HG02588 (cell line): ENCODE results near the gene CDCP2.
"Not testable (repeated sequence)": the region's sequence is repeated elsewhere in the genome, so short reads cannot be mapped to it uniquely, and the experiment has no call there.

Experiments used
- ATAC-seq: cut with Tn5 transposase; IDR thresholded peaks from one replicate; pipeline ENCODE4 v1.9.1; 2021; ENCODE audit warnings: mild to moderate bottlenecking, moderate library complexity; ENCODE audit not compliant: unreplicated experiment

Gene CDCP2

DNA sequence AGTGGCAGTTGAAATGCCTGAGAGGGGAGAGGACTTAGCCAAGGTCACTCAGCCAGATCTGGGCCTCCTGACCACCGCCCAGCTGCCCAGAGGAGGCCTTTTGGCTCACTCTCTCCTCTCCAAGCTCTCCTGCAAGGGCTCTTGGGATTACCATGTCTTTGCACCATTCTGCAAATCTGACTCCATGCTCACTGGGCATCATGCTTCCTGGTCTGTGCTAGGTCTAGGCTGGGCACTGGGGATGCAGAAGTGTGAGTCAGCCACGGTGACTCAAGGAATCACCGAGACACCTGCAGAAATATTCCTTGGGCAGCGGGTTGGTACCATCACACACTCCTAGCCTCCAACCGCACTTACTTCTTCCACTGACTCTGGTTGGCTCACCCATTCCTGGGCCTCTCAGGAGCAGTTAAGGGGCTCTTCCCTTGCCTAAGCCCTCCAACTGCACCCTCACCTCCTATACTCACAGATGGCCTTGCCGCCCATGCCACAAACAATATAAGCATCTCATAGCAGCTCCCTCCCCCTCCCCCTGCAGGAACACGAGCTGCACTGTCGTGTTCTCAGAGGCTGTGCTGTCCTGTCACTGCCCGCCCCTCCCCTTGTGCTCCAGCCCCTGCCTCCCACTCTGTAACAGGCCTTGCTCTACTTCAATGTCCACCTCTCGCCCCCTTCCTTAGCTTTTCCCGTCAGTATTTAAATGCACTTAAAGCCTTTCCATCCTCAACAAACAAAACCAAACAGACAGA is 34.8 kb downstream of the CDCP2 start:
- ATAC-seq: no peak

DNA sequence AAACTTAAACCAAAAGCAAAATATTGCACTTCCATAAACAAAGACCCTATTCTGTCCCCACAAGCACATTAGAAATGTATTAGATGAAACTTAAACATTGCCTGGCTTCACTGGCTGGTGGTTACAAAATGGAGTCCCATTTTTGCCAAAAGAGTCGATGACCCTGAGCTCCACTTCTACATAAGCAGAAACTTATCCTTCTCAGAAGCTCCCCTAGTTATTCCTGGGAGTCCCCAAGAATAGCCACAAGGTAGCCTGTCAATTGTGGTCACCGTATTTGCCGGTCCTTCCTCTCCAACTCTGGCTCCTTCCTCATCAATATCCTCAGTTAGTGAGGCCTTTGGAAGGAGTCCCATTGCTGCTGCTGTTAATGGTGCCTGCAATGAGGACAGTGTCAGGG is 37.3 kb downstream of the CDCP2 start:
- ATAC-seq: no peak

- no peak for ATAC-seq
Measured at GRCh38 chr1:54114955-54115354, 37.8 kb downstream of the CDCP2 start.

GRCh38 chr1:54114001-54114400 is 38.8 kb downstream of the CDCP2 start:
- no peak for ATAC-seq

GRCh38 chr1:54112705-54113368 is 40.0 kb downstream of the CDCP2 start:
- ATAC-seq: no peak

- no peak for ATAC-seq
Measured at GRCh38 chr1:54112027-54112426, 40.8 kb downstream of the CDCP2 start.

DNA sequence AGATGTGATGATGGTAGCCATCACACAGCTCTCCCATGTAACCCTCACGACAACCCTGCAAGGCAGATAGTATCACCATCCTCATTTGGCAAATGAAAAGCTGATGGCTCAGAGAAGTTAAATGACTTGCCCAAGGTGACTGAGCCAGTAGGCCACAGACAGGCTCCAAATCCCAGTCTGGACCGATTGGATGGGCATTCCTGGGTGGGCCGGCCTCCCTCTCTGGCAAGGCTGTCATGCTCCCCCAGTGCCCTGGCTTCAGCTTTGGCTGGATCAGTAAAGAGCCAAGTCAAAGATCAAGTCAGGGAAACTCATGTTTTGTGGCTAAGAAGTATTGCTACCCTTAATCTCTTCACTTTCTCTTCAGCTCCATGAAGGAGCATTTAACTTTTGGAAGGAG is 41.2 kb downstream of the CDCP2 start:
- ATAC-seq: no peak

DNA sequence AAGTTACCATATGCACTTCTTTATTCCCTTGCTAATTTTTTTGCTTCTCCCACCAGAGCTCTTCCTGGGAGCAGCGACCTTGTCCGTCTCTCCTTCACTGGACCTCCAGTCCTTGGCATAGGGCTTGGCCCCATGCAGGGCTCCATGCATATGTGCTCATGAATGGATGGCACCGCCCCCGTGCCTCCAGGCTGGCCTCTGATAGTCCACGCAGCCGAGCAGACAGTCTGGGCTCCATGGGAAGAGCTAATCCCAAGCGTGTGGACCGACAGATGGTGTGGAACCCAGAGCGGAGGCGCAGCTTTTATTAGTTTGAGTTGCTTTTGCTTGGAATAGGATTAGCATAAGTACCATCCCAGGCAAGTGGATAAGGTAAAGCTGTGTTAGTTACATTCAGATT is 41.8 kb downstream of the CDCP2 start:
- ATAC-seq: no peak

- no peak for ATAC-seq
Measured at GRCh38 chr1:54109129-54110090, 43.4 kb downstream of the CDCP2 start.

- ATAC-seq: no peak
Measured at GRCh38 chr1:54108156-54108555, 44.6 kb downstream of the CDCP2 start.

- ATAC-seq: no peak
Measured at GRCh38 chr1:54107131-54107530, 45.7 kb downstream of the CDCP2 start.

GRCh38 chr1:54105736-54106269 is 47.0 kb downstream of the CDCP2 start:
- ATAC-seq: no peak

DNA sequence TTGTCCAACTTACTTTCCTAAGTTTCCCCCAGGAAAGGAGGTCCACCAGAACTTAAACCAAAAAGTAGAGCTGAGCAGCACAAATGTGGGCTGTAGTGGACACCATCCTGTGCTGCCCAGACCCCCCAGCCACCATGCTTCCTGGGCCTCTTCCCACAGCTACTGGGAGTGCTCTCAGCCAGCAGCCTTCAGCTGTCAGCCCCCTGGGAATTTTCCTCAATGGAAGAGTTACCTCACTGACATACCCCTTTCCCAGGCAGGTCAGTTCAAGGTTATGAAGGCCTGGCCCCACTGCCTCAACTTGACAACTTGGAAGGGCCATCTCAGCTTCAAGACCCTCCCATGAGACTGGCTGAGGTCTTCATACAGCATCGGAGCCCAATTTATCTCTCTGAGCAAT is 47.7 kb downstream of the CDCP2 start:
- no peak for ATAC-seq

DNA sequence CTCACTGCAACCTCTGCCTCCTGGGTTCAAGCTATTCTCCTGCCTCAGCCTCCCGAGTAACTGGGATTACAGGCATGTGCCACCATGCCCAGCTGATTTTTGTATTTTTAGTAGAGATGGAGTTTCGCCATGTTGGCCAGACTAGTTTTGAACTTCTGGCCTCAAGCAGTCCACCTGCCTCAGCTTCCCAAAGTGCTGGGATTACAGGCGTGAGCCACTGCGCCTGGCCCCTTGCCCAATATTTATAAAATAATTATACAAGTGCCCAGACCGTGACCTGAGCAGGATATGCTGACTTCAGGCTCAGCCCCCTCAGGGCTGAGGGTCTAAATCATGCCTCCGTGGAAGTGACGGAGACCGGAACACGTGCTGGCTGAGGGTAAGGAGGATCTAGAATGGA is 48.2 kb downstream of the CDCP2 start:
- ATAC-seq: not testable (repeated sequence)

GRCh38 chr1:54103414-54103813 is 49.4 kb downstream of the CDCP2 start:
- ATAC-seq: no peak

GRCh38 chr1:54100500-54100899 is 52.3 kb downstream of the CDCP2 start:
- ATAC-seq: no peak

- no peak for ATAC-seq
Measured at GRCh38 chr1:54099061-54099610, 53.7 kb downstream of the CDCP2 start.

DNA sequence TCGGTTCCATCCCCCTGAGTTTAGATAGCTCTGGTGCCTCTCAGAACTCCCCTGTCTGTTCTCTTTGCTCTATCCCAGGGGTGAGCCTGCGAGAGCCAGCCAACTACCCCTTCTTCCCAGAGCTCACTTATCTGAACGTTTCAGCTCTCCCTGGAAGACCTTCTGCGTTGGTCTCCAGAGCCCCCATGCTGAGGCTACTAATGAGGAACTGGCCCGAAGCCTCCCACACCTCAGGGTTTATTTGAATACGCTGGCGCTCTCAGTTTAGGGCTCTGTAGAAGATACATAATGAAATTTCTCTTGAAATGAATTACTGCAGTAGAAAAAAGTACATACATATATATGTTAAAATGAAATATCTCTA is 55.9 kb downstream of the CDCP2 start:
- no peak for ATAC-seq

- ATAC-seq: no peak
Measured at GRCh38 chr1:54096227-54096876, 56.4 kb downstream of the CDCP2 start.

GRCh38 chr1:54095546-54096226 is 57.1 kb downstream of the CDCP2 start:
- no peak for ATAC-seq
